GM19455 (cell line): Measurements from ENCODE around the gene CPA4.

Source experiments
- ATAC-seq: cut with Tn5 transposase; IDR thresholded peaks from one replicate; pipeline ENCODE4 v1.9.1; 2021; ENCODE audit not compliant: unreplicated experiment

CPA4 gene

DNA sequence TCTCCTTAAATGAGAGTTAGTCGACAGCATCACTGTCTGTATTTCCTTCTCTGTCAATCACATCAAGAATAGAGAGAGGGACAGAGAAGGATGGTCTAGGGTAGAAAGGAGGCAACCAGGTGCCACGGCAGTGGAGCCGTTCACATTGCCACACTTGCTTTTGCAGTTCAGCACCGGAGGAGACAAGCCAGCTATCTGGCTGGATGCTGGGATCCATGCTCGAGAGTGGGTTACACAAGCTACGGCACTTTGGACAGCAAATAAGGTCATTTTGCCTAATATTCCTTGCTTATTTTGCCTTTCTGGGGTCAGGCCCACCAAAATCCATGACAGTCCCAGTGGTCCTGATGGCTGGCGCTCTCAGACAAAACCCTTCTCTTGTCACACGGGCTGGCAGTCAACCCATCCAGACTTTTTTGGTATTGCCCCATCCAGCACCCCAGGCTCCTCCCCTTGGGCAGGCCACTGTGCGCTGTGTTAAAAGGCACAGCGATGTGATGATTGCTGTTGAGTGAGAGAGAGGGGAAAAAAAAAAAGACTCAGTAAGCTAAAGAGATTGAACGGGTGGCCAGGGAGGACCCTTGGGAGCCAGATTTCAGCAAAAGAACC, 17.9 kb upstream of the CPA4 start:
- ATAC-seq = no peak

DNA sequence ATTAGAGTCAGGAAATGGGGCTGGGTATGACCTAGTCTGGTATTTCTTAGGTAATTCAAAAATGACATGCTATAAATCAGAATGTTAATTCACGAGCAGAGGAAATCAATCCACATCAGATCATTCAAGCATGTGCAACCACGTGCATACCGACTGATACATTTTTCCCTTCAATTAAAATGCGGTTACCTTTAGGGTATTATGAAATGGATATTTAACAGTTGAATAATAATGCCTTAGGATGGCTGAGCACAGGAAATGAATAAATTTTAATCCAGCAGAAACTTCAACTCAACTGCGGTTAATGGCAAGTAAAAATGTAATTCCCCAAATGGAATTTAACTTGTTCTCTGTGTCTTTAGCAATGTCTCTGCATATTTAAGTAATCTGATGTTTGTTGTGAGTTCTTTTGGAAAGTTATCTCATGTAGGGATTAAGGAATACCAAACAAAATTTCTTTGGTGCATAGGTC, 17.1 kb upstream of the CPA4 start:
- ATAC-seq = no peak

DNA sequence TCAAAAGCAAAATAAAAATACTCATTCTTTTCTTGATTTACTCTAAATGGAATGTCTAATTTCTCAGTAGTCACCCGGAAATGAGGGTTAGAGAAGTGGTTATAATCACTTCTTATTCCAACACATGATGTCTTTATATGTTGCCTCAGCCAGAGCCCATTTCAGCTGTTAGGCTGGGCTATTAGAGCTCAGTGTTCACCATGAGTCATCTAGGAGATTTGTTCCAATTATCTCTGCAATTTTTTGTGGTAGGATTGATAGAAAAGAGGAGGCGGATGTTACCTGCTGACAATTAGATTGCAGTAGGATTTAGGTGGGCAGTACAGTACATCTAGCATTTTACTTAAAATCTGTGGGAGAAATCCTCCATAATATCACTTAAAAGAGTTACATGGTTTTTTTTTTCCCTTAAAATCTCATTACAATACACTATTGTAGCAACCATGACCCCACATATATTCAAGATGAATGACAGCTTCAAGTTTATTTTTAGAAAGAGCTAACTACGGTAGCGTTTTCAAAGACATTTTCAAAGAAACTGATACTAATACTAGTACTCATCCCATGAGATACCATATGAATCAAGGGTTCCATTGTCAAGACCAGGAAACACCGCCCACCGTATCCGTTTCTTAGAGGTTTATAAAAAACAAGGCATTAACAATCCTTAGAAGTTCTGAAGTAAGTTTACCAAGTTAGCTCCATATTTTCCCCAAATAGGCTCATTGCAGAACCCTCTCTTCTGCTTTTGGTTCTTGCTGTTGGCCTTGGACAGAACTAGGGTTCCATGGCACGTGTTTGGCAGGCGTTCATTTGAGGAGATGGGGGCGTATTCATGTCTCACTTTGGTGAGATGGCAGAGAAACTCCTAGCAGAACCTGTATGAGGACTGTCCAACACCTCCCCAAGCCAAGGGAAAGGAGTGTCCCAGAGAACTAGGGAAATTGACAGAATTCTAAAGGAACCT, 15.9 kb upstream of the CPA4 start:
- no peak for ATAC-seq

DNA sequence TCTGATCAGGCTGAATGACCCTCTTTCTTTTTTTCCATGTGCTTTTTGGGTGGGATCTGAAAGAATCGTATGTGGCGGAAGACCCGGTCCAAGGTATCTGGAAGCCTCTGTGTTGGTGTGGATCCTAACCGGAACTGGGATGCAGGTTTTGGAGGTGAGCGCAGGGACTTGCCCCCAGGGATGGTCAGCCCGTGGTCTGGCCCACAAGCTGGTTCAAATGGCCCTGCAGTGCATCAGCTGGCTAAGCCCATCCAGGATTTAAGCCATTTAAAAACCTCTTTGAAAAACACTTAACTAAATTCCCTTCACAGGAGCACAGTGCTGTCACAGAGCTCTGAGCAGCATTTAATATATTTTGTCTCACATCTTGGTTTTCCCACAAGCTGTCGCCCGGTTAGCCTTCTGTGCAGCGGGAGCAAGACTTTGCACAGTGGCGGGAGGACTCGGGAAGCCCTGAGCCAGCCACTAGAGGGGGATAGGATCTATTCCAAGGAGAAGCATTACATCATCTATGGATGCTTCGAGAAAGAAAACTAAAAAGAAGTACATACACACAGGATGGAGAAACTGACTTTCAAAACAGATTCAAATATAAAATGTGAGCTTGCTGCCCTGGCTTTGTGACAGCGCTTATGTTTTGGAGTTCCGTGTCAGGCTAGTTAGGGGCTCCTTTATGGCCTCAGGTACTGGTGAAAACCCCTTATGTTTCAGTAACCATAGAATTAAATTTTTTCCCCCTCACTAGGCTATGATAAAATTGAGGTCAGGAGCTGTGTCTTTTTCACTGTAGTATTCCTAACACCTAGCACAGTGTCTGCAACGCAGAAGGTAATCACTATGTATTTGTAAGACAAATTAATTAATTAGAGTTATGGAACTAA, 15.0 kb upstream of the CPA4 start:
- no peak for ATAC-seq

DNA sequence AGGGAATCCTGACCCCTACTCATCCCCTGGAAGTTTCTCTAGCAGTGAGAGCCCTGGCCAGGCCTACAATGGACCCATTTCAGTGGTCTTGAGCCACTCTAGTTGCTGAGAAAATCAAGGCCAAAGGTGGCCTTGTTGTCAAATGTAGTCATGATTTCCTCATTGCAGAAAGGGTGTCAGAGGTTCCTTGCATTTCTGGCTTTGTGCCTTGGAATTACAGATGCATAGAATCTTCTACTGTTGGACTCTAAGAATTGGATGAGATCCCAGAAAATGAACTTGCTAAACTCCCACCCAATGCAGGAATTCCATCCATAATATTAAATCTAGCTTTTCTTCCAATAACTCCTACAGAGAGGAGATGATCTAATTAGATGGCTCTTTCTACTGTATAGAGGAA, 14.1 kb upstream of the CPA4 start:
- ATAC-seq = no peak

DNA sequence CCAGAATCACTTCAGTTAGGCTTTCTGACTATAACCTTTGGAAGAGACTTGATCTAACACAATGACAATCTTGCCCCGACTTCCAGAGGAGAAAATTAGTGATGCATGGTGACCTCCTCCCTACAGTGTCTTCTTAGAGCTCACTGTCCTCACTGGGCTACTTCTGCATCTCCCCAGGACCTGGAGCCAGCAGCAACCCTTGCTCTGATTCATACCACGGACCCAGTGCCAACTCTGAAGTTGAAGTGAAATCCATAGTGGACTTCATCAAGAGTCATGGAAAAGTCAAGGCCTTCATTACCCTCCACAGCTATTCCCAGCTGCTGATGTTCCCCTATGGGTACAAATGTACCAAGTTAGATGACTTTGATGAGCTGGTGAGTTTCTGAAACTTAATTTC, 13.7 kb upstream of the CPA4 start:
- no peak for ATAC-seq

DNA sequence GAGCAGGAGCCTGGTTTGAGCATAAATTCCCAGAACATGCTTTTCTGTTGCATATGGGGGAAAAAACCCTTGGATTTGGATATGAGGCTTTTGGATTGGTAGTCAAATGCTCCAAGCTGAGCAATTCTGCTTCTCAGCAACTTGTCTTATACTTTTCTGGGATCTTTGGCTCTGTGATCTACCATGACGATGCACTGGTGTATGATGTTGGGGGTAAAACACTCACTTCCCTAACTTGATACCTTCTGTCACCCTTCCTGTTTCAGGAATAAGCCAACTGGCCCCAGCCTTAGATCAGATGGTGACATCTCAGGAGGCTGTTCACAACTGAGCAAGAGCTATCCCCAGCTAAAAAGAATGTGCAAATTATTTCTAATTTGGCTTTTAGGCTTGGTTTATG, 13.1 kb upstream of the CPA4 start:
- no peak for ATAC-seq

DNA sequence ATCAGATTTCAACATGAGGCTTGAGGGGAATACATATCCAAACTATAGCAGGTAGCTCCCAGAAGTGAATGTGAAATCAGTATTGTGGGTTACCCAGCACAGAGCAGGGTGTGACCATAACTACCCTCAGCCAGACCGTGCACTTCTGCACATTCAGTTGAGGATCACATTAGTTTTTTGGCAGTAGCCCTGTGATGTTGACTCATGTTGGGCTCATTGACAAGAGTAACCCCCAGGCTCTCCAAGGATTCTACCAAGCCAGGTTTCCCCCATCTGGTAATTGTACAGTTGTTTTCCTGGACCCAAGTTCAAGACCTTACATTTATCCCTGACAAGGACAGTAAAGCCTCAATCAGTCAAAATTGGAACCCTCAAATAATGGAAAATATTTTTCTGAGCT, 11.7 kb upstream of the CPA4 start:
- ATAC-seq = no peak

DNA sequence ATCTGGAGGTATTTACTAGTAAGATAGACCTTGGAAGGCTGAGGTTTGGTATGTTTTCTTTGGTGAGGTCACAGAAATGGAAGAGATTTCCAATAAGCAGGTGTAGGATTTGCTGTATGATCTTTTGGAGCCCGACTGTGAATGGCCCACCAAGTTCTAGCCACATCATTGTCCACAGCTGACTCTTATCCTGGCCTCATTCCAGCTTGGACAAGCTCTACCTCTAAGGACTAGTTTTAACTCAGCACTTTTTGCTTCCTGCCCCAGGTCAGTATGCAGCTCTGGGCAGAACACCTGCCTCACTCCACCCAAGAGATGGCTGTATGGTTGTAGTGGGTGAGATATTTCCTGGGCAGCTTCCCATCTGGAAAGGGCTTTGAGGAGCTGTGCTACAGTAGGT, 6.1 kb upstream of the CPA4 start:
- no peak for ATAC-seq

DNA sequence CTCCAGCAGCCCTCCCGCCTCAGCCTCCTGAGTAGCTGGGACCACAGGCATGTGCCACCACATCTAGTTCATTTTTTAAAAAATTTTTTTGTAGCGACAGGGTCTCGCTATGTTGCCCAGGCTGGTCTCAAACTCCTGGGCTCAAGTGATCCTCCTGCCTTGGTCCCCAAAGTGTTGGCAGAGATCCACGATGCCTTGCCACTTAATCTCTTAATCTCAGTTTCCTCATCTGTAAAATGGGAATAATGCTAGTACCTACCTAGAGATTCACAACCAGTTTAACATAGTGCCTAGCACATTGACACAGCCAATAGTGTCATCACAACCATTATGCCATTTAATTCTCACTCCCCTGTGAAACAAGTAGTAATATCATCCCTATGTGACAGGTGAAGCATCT, 4.8 kb upstream of the CPA4 start:
- no peak for ATAC-seq

DNA sequence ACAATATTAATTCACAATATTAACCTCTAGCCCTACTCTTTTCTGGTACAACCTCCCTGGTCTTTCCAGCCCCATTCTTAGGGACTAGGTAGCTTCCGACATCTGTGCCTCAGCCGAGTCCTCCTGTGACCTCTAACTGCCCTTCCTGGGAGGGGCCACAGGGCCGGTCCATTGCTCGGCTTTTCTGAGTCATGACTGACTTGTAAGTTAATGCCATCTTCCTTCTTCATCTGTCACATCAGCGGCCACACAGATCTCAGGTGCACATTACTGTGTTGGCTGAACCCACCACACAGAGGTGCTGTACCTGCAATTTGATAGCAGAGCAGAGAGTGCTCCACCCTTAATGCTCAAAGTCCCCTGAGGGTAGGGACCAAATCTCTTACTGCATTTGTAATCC, 4.1 kb upstream of the CPA4 start:
- no peak for ATAC-seq

DNA sequence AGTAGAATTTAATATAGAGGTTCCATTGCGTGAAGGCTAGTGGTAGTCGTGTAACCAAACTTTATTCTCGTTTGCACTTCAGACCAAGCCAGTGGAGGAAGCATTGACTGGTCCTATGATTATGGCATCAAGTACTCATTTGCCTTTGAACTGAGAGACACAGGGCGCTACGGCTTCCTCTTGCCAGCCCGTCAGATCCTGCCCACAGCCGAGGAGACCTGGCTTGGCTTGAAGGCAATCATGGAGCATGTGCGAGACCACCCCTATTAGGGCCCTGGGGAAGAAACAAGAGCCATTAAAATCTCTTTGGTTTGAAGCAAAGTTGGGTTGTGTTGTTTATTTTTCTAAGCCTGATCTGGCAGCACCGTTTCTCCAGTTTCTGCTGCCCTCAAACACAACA, 3.5 kb upstream of the CPA4 start:
- ATAC-seq = no peak

DNA sequence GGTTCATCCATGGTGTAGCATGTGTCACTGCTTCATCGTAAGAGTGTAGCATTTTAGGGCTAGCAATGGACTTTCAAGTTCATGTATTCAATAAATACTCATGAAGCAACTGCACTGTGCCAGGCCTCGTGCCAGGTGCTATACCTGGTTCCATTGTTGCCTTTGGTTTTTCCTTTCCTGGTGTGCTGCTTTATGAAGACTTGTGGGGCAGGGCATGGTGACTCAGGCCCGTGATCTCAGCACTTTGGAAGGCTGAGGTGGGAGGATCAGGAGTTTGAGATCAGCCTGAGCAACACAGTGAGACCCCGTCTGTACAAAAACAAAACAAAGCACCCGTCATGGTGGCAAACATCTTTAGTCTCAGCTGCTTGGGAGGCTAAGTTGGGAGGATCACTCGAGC, 2.2 kb upstream of the CPA4 start:
- ATAC-seq = no peak

DNA sequence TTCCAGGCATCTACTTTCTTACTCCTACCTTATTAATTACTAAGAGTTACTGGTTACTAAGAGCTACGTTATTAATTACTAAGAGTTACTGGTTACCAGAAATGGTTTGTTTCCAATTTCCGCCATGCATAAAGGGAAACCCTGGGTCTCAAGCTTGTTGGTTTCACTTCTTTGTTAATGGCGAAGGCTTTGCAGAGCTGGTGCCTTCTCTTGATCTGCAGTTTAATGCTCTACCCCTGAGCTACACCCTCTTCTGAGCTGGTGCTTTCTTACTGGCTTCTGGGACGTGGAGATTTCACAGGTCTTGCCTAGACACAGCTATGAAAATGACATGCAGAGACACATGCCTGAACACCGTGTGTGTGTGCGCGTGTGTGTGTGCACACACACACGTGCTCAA, 560 bp downstream of the CPA4 start:
- no peak for ATAC-seq

DNA sequence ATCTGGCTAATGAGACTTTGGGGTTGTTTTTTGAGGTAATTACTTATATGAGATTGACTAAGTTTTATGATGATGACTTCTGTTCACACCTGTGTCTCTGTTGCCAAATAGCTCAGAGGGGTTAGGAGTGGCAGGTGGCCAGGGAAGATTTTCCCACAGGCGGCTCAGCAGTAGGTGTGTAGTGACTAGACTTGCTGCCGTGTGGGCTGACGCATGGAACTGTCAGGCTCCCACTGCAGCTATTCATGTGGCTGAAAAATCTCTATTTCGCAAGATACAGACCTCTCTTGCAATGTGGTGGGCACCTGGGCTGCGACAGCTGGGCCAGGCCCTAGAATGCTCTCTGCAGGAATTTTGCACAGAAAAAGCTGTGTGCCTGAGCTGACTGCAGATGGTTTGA, 1.4 kb downstream of the CPA4 start:
- no peak for ATAC-seq

DNA sequence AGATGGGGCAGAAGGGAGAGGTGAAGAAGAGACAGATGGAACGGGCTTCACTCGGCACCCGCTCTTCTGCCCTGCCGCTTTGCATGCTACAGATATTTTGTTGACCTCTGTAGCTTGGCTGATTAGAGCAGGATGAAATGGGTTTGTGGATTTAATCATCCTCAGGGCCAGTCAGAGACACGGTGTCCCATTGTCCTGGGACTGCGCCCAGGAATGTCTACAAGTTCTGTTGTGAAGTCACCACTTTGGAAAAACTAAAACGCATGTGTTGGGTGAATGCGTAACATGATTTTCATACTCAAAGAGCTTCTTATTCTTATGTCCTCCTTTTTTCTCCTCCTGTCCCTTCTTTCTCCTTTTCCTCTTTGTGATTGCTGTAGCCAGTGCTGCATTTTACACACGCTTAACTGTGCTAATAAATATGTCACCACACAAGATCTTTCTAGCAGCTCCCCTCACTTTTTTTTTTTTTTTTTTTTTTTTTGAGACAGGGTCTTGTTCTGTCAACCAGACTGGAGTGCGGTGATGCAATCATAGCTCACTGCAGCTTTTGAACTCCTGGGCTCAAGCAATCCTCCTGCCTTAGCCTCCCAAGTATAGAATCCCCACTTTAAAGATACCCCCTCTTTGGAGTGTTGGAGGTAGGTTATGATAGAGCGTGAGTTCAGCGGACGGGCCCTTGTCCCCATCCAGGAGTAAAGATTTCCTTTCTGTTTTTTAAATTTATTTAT, 3.4 kb downstream of the CPA4 start:
- ATAC-seq = no peak

DNA sequence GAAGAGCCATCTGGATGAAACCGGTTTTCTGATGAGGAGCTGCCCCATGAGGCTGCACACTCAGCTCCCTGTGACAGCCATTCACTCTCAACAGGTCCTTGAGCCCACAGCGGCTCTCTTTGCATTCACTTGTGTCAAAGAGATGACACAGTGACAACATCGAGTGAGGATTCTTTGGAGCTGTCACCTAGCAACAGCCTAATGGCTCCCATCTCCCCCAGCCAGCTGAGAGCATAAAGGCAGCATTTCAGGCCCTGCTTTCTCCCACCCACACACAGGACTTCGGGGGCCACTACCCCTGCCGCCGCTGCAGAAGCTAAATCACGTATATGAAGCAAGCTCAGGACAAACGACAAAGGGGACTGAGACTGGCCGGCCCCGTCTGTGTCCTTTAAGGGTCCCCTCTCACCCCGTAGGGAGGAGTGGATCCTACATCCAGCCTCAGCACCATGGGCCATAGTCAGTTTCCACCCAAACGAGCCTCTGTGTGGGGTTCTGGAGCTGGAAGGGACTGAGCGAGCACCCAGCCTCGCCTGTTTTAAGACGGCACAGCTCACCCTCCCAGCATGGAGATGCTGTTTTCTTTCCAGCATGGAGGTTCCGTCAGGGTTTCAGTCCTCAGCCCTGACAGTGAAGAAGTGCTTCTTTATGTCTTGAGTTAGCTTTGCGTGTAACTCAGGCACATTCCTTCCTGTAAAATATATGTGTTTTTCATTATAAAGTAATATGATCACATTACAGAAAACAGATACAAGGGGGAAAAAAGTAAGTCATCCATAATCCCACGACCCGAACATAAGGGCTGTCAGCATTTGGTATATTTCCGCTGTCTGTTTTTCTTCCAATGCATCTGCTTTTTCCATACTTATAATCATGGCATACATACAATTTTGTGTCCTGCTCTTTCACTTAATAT, 4.9 kb downstream of the CPA4 start:
- no peak for ATAC-seq

DNA sequence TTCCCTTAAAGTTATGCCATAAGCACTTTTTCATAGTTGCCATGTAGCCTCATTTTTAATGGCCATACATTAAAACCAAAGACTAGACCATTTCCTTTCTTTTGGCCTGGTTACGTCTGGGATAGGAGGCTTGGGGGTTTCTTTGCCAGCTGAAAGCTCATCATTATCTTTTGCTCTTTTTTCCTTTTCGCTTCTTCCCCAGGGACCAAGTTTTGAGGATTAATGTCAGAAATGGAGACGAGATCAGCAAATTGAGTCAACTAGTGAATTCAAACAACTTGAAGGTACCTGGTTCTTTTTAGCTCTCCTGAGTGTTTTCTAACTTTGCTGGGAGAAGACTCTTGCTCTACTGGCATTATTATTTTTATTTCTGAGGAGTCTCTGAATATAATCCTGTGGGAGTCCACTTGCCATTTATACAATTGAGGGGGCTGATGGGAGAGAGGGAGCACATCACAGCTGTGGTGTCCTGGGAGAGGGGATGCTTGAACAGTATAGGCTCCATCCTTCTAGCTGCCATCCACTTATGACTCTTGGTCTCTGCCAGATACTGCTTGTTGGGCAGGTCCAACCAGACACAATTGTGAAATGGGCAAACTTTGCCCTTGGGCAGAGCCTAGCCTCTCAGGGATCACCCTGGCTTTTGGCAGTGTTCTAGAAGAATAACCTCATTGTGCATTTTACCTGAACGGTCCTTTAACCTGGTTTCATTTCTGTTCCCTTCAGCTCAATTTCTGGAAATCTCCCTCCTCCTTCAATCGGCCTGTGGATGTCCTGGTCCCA, 5.8 kb downstream of the CPA4 start:
- no peak for ATAC-seq

DNA sequence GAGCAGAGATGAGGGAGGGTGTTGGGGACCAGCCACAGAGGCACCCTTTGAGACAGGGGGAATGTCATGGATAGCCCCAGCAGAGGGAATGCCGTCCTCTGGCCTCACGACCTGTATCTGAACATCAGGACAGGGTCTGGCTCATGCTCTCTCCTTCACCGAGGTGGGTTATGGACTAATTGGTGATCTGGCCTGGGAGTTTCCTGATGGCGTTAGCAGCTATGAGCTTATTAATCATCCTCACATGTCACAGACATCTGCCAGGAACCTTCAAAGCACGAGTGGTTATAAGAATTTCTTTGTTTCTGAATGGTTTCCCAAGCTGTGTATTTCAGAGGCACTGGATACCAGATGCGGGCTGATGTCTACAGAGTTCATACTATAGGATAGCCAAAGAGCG, 6.9 kb downstream of the CPA4 start:
- no peak for ATAC-seq
